Activated CD8-positive, alpha-beta memory T cell treated with anti-CD3 and anti-CD28 coated beads for 48 hours (primary cell): ENCODE measurements around the gene ORC6.
"Not testable (repeated sequence)": the region's sequence is repeated elsewhere in the genome, so short reads cannot be mapped to it uniquely, and the experiment has no call there.

Experiments used
- DNase-seq, 3 experiments: peaks; one replicate each; pipeline ENCODE4 v3.0.0-alpha.2; 2020; ENCODE audit warnings: low read depth in 2 of 3, low spot score in 2 of 3

Gene ORC6, protein sequence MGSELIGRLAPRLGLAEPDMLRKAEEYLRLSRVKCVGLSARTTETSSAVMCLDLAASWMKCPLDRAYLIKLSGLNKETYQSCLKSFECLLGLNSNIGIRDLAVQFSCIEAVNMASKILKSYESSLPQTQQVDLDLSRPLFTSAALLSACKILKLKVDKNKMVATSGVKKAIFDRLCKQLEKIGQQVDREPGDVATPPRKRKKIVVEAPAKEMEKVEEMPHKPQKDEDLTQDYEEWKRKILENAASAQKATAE

DNA sequence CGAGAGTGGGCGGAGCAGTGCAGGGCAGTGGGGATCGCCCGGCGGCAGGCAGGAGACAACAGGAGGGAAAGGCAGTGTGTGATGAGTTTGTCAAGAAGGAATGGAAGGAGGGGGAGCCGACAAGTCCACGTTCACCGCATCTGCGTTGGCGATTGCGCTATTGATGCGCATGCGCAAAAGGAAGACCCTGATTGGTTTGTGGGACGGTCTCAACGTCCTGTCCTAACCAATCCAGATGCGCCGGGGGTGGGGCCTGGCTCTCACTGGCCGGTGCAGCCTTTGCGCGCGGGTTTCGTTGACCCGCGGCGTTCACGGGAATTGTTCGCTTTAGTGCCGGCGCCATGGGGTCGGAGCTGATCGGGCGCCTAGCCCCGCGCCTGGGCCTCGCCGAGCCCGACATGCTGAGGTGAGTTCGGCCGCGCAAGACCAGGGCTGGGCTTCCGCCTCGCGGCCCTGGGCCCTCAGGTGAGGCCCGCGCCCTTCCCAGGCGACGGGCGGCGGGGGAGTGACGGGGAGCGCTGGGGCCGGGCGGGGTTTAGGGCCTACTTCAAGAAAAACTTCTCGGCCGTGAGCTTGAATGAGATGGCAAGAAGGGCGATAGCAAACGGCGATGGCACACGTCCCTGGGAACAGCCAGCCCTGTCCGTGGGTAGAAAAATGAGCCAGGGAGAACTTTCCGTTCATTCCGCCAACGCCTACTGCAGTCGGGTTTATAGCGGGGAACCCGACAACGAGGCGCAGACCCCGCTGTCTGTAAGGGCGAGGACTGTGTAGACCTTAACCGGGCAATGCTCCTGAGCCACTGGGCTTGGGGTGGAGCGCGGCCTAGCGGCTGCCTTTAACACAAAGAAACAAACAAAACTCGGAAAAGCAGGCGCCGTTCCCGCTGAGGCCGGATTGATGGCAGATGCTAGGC is at the start of gene ORC6:
Gene ORC6, plus strand, starts transcription at position 295 of the 916 bp plus-strand sequence. Its CDS starts 47 bp downstream, at position 342.
- peak; percentile 88 to 96 (median 92) for DNase-seq

DNA sequence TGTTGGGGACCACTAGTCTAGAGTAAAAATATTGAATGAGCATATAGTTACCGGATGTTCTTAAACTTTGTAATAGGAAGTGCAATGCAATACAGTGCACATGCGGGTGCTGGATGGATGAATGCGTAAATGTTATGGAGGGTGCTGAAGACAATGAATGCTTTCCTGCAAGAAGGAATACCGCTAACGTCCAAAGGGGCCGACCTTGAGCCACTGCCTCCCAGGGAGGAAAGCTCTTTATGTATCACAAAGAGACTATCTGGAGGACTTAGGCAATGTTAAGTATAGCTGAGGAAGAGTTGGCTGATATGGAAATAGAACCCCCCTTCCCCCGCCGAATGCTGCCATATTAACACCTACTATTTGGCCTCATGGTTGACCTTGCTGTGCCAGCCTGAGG is 40.8 kb upstream of the ORC6 start:
- DNase-seq = no peak

DNA sequence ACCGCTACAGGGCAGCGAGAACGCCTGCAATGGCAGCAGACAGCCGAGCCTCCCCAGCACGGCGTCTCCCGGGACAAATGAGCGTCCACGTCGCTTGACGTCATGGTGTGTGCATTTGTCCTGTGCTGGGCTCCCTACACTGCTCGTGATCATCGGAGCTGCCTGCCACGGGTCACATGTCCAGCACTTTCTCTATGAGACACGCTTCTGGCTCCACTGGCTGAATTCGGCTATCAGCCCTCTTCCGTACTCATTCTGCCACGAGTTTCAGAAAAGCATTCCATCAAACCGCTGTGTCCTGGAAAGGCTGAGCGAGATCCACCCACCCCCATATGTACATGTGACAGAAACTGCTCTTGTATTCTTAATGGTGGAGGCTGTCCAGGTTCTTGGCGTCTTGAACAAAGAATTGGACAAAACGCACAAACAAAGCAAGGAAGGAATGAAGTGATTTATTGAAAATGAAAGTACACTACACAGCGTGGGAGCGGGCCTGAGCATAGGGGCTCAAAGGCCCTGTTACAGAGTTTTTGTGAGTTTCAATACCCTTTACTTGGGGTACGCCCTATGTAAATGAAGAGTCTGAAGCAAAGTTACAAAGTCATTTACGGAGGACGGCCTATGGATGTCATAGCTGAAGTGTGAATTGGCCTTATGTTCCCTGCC is 39.7 kb upstream of the ORC6 start:
- DNase-seq = no peak

DNA sequence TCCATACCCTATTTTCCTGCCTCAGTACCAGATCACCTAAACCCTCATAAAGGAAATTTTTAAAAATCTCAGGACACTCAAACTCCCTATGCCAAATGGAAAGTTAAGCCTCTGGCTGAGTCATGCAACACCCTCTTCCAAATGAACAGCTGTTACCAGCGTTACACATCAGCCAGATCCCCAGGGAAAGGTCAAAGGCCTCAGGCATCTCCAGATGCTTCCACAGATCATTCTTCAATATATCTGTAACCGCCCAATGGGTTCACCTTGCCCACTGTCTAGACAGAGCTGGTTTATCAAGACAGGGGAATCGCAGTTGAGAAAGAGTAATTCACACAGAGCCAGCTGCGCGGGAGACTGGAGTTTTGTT is 39.2 kb upstream of the ORC6 start:
- no peak for DNase-seq

DNA sequence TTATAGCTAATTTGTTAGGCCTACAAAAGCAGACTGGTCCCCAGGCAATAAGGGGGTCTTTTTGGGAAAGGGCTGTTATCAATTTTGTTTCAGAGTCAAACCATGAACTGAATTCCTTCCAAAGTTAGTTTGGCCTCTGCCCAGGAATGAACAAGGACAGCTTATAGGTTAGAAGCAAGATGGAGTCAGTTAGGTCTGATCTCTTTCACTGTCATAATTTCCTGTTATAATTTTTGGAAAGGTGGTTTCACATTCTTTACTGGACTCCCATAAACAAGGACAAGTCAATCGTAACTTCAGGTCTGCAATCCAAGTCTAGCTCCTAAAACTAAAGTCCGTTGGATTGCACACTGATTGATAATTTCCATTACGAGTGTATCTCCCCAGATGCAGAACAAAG is 38.2 kb upstream of the ORC6 start:
- DNase-seq = no peak

DNA sequence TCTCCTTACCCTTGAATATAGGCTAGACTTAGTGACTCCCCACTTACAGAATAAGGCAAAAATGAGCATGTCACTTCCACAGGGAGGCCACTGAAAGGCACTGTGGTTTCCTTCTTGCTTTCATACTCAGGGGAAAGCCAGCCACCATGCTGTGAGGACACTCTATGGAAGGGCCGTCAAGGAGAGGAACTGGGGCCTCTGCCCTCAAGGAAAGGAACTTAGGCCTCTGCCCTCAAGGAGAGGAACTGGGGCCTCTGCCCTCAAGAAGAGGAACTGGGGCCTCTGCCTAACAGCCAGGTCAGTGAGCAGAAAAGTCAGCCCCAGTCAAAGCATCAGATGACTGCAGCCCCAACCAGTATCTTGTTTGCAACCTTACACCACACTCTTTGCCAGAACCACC is 30.5 kb upstream of the ORC6 start:
- no peak for DNase-seq

DNA sequence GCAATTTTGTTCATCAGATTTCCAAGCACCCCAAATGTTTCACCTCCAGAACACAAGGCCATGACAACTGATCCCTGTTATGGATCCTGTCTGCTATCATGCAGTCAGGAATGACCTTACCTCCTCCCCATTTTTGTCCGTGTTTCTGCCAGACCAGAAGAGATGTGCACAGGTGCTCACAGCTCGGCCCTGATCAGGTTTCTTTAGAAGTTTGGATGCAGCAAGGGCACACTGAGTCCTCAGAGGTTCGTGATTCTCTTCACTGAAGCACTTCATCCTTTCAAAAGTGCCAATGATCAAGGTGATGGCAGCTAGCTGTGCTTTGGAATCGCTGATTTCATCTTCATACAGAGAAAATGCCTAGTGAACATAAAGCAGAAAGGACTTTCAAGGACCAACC is 27.3 kb upstream of the ORC6 start:
- no peak for DNase-seq

DNA sequence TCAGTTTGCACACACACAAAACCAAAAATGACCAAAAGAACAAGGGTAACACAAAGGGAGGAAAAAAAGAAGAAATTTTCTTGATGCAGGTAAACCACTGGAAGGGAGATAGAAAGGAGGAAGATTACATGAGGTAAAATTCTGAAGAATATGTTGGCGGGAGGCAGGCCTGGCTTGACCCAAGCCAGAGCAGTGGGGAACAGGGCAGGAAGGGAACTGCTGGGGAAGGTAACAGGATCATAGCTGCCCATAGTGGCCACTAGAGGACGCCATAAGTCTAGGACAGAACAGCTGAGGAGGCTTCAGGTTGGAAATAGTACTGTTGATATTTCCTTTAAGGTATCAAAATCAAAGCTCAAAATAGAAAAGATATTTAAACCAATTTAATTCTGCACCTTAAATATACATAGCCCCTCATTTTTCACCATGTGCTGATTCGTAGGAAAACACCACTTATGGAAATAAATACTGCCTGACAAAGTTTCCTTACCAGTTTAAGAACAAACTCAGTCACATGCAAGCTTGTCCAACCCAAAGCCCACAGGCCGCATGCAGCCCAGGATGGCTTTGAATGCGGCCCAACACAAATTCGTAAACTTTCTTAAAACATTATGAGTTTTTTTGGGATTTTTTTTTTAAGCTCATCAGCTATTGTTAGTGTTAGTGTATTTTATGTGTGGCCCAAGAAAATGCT is 16.0 kb upstream of the ORC6 start:
- DNase-seq = no peak

DNA sequence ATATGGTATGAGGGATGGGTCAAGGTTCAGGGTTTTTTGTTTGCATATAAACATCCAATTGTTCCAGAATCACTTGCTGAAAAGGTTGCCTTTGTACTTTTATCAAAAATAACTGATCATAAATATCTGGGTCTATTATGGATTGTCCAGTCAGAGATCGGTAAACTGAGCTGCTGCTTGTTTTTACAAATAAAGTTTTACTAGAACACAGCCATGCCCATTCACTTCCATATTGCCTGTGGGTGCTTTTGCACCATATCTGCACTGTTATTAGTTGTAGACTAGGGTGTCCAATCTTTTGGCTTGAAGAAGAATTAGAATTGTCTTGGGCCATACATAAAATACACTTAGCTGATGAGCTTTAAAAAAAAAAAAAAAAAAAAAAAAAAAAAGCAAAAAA is 11.5 kb upstream of the ORC6 start:
- not testable (repeated sequence) for DNase-seq

DNA sequence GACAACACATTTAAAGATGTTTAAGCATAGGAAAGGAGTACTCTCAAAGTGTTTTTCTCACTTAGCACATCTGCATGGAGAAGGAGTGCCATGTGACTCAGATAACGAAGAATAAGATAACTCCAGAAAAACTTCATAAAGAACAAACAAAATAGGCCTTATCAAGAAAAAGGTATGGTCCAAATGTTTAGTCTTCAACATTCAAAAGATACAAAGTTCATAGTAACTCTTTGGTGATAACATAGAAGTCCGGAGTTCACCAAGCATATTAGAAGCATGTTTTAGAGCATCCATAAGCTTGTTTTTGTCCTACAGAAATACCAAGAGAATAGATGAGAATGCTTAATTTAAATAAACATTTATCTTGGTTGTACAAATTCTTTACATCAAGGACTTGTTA is 7.6 kb upstream of the ORC6 start:
- not testable (repeated sequence) for DNase-seq

DNA sequence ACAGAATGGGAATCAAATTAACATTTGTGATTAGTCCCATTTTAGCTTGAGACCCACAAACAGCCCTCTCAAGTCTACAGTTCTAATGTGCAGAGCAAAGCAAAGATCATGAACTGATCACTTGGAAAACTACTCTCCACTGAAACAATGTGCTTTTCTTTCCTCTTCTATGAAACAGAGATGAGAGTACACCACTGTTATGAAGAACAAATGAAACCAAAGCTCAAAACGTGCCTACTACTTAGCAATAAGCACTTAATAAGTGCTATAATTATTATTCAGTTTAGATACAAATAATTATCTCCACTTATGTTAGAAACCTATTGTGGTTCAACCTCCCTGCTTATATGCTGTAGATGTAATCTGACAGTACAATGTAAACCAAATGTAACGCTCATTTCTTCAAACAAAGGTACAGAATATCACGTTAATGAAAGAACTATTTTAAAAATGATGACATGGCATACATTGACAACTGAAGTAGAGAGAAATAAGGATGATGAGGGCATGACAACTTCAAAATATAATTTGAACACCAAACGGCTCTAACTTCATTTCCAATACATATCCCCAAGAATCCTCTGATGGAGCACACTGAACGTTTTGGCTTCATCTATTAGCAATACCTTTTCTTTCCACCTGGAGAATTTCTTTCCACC is 2.5 kb upstream of the ORC6 start:
- DNase-seq = no peak

DNA sequence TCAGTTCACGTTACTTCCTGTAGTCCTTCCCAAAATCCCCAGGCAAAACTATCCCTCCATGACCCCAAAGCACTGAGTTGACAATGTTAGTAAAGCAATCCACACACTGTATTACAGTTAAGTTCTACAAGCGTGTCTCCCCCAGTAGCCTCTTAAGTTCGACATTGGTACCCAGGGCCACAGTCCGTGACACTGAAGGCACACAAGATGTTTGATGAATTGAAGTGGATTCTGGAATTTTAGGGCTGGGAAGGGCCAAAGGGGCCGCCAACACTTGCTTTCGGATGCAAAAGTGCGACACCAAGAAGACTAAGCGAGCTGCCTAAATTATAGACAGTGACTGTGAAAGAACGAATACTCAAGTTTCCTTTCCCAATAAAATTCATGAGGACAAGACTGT is 2.0 kb upstream of the ORC6 start:
- DNase-seq = no peak

DNA sequence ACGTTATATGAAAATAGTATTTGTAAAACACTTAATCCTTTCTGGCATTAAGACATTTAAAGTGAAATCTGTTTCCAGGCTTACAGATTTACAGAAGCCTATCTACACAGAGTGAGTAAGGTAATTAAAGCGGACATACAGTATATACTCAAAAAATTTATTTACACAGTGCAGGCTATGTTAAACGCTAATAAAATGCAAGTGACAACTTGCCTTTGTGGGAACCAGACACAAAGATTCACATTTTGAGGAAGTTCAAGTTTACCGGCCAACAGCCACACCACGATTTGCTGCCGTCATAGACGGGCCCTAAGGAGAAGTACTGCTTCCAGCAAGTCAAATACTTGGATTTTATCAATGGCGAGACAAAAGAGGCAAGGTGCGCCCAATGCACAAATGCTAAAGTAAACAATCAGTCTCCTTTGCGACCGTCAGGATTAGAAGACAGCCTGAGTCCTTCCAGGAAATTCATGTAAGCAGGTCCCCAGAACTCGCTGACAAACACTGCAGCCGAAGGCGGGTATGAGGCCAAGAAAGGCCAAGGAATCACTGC is 1.3 kb upstream of the ORC6 start:
- no peak for DNase-seq

DNA sequence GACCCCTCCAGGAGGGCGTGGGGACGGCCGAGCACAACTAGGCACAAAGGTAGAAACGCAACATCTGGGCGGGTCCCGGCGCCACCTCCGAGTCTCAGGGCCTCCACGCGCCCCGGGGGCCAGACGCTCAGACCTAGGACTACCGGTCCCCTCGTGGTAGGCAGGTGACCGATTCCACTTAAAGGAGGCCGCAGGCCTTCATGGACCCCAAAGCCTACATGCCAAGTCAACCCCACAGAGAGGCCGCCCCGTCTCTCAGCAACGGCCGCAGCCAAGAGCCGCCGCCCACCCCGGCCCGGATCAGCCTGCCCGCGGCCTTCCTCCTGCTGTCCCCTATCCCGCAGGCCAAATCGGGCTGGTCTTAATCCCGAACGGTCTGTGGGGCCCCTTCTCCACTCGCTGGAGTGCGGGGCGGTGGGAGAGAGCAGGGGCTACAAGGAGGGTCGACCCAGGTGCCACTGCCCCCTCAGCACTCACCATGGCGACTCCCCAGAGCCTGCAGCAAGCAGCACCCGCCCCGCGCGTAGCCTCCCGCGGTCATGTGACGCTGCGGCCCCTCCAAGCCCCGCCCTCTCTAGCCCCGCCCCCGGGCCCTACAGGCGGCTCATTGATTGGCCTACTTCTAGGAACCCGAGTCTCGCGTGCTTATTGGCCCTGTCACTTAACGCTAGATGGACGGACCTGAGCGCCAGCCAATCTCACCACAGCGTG is 650 bp upstream of the ORC6 start, which contains the start of gene VPS35:
Gene VPS35, minus strand, starts transcription at position 525 of the 711 bp plus-strand sequence. Its CDS starts 45 bp downstream, at position 480.
- peak; percentile 44 to 99 (median 98) for DNase-seq

DNA sequence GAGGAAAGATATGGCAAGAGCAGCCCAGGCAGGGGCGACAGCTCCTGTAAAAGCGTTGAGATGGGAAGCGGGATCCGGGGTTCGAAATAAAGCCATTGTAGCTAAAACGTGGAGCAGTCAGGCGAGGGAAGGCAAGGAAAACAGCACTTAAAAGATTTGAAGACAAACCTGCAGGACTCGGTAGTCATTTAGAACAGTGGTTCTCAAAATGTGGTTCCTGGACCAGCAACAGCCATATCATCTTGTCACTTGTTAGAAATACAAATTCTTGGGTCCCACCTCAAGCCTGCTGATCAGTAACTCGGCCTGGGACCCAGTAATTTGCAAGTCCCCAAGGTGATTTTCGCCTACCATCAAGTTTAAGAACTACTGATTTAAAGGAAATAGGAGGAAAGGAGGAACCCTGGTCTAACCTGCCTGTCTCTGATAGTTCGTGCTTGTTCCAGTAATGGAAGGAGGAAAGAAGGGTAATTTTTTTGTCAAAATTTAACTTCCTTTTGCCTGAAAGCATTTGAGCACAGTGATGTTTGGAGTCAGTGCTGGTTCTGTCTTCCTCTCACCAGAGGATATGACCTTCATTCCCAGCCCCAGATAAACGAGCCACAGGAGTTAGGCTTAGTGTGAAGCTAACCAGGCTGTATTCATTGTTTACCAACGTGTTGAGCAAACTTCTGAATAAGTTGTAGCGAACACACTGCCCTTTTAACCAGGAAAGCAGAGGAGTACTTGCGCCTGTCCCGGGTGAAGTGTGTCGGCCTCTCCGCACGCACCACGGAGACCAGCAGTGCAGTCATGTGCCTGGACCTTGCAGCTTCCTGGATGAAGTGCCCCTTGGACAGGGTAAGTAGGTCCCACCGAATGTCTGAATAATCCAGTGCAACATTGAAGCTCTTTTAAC is 1.1 kb downstream of the ORC6 start:
- DNase-seq = no peak

DNA sequence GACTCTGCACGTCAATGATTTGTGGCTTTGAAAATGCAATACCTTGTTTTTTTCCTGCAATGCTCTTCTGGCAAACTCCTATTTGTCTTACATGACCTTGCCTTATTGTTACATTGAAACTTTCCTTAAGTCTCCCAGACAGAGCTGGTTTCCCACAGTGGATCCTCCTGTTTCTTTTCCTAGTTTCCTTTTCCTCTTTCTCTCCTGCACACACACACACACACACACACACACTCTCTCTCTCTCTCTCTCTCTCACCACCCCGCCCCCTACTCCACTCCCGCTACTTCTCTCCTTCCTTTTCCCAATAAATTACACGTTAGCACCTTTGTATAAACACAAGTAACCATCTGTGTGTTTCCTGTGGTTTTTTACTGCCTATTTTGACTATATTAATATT is 2.3 kb downstream of the ORC6 start:
- DNase-seq = no peak

DNA sequence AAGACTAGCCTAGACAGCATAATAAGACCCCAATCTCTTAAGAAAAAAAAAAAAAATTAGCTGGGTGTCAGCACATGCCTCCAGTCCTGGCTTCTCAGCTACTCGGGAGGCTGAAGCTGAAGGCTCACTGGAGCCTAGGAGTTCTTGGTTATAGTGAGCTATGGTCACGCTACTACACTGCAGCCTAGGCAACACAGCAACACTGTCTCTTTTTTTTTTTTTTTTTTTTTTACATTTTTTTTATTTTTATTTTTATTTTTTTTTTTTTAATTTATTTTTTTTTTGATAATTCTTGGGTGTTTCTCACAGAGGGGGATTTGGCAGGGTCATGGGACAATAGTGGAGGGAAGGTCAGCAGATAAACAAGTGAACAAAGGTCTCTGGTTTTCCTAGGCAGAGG is 4.1 kb downstream of the ORC6 start:
- no peak for DNase-seq

DNA sequence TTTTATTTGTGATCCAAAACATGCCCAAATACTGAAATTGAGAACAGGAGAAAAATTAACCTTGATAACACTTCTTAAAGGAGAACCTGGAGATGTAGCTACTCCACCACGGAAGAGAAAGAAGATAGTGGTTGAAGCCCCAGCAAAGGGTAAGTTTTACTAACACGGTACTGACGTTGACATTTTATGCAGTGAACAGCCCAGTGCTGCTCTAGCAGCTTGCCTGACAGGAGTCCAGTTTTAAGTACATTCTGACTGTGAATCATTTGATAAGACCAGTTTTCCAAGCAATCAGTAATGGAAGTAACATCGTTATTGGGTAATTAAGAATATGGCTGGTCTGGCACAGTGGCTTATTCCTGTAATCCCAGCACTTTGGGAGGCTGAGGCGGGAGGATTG is 6.5 kb downstream of the ORC6 start:
- no peak for DNase-seq

DNA sequence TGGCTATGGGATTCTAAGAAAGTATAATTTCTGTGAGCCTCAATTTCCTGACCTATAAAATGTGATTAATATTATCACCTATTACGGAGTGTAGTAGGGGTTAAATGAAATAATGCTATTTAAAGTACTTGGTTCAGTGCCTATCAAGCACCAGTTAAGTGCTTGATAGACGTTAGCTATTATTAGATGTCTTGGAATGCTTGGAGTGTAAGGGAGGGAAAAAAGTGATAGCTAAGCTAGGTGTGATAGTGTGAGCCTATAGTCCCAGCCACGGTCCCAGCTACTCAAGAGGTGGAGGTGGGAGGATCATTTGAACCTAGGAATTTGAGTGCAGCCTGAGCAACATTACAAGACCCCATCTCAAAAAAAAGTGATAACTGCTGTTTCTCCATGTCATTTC is 7.5 kb downstream of the ORC6 start:
- DNase-seq = no peak
